HG02610 (cell line): ENCODE results near the gene ADIG.
A peak's percentile ranks its signal among the peaks of the same experiment; 100 is the strongest.

Source experiments
- ATAC-seq: cut with Tn5 transposase; IDR thresholded peaks from one replicate; pipeline ENCODE4 v1.9.1; 2021; ENCODE audit warnings: mild to moderate bottlenecking, moderate library complexity; ENCODE audit not compliant: unreplicated experiment

Gene ADIG

GRCh38 chr20:38600057-38600456 is 19.1 kb downstream of the ADIG start:
- no peak for ATAC-seq

GRCh38 chr20:38601216-38602184 is 20.5 kb downstream of the ADIG start, which contains the start of gene ARHGAP40:
ARHGAP40 (plus strand) TSS chr20:38601809.
- peak; percentile 54 for ATAC-seq

GRCh38 chr20:38602185-38602581 is 21.2 kb downstream of the ADIG start:
- no peak for ATAC-seq

- ATAC-seq = no peak
Measured at GRCh38 chr20:38603286-38603685, 22.3 kb downstream of the ADIG start.

- no peak for ATAC-seq
Measured at GRCh38 chr20:38604873-38605303, 23.9 kb downstream of the ADIG start.

- ATAC-seq = no peak
Measured at GRCh38 chr20:38607351-38607750, 26.4 kb downstream of the ADIG start.

- ATAC-seq = no peak
Measured at GRCh38 chr20:38608188-38608587, 27.2 kb downstream of the ADIG start.

- no peak for ATAC-seq
Measured at GRCh38 chr20:38609815-38610214, 28.8 kb downstream of the ADIG start.

- ATAC-seq = no peak
Measured at GRCh38 chr20:38610521-38610920, 29.5 kb downstream of the ADIG start.

GRCh38 chr20:38612751-38613515 is 31.9 kb downstream of the ADIG start:
- no peak for ATAC-seq

GRCh38 chr20:38615283-38615682 is 34.3 kb downstream of the ADIG start:
- no peak for ATAC-seq

GRCh38 chr20:38616457-38616856 is 35.5 kb downstream of the ADIG start:
- ATAC-seq = no peak

- no peak for ATAC-seq
Measured at GRCh38 chr20:38617011-38617829, 36.2 kb downstream of the ADIG start.

- no peak for ATAC-seq
Measured at GRCh38 chr20:38617830-38618196, 36.8 kb downstream of the ADIG start.

GRCh38 chr20:38620441-38620840 is 39.4 kb downstream of the ADIG start:
- ATAC-seq = no peak

GRCh38 chr20:38623061-38623460 is 42.1 kb downstream of the ADIG start:
- ATAC-seq = no peak

GRCh38 chr20:38624084-38624483 is 43.1 kb downstream of the ADIG start:
- no peak for ATAC-seq

- ATAC-seq = no peak
Measured at GRCh38 chr20:38625896-38626295, 44.9 kb downstream of the ADIG start.

- ATAC-seq = no peak
Measured at GRCh38 chr20:38626921-38627659, 46.1 kb downstream of the ADIG start.
